GM19397 (cell line): ENCODE measurements around the gene ADAMTS20.
"Not testable (repeated sequence)": the region's sequence is repeated elsewhere in the genome, so short reads cannot be mapped to it uniquely, and the experiment has no call there.

Experiments
- ATAC-seq: cut with Tn5 transposase; IDR thresholded peaks from one replicate; pipeline ENCODE4 v1.9.1; 2021; ENCODE audit warnings: mild to moderate bottlenecking, moderate library complexity; ENCODE audit not compliant: unreplicated experiment

ADAMTS20 gene, protein sequence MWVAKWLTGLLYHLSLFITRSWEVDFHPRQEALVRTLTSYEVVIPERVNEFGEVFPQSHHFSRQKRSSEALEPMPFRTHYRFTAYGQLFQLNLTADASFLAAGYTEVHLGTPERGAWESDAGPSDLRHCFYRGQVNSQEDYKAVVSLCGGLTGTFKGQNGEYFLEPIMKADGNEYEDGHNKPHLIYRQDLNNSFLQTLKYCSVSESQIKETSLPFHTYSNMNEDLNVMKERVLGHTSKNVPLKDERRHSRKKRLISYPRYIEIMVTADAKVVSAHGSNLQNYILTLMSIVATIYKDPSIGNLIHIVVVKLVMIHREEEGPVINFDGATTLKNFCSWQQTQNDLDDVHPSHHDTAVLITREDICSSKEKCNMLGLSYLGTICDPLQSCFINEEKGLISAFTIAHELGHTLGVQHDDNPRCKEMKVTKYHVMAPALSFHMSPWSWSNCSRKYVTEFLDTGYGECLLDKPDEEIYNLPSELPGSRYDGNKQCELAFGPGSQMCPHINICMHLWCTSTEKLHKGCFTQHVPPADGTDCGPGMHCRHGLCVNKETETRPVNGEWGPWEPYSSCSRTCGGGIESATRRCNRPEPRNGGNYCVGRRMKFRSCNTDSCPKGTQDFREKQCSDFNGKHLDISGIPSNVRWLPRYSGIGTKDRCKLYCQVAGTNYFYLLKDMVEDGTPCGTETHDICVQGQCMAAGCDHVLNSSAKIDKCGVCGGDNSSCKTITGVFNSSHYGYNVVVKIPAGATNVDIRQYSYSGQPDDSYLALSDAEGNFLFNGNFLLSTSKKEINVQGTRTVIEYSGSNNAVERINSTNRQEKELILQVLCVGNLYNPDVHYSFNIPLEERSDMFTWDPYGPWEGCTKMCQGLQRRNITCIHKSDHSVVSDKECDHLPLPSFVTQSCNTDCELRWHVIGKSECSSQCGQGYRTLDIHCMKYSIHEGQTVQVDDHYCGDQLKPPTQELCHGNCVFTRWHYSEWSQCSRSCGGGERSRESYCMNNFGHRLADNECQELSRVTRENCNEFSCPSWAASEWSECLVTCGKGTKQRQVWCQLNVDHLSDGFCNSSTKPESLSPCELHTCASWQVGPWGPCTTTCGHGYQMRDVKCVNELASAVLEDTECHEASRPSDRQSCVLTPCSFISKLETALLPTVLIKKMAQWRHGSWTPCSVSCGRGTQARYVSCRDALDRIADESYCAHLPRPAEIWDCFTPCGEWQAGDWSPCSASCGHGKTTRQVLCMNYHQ (N-terminal part only)

GRCh38 chr12:43551971-43552559, at the start of gene ADAMTS20:
Gene ADAMTS20, minus strand, starts transcription at chr12:43552203. Its CDS starts 282 bp downstream, at chr12:43551921.
- no peak for ATAC-seq

DNA sequence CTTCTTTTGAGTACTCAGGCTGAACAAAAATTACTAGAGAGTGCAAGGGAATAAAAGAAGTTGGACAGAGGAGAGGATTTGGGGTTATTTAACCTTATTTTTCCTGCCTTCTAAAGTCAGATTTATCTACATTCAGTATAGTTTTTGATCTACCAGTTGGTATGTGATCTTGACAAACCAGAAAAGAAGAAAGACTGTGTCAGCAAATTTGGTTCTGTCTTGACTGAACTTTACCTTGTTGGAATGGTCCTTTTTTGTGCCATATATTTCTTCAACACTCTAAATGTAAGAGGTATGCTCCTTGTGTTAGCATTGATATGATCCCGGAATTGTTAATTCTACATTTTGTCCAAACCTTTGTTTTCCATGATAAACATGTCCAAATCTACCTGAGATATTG, 47.7 kb upstream of the ADAMTS20 start:
- no peak for ATAC-seq

- no peak for ATAC-seq
Observed at GRCh38 chr12:43599066-43599465, 47.1 kb upstream of the ADAMTS20 start.

DNA sequence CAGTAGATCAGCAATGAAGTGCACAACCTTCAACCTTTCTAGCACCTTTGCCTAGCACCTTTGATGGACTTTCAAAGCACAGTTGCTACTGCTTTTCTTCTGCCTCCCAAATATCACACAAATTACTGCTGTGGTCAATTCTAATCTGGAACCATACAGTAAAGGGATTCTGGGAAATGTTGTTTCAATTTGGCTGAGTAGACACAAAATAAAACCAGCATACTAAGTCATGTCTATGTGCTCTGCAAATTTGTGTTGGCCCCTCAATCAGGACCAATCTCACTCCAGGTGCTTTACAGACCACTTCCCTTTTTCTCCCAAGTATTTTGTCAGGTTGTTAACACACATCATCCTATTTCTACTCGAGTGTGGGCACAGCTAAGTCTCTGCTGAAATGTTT, 38.3 kb upstream of the ADAMTS20 start:
- ATAC-seq: no peak

GRCh38 chr12:43586646-43587245, 34.7 kb upstream of the ADAMTS20 start:
- ATAC-seq: no peak

DNA sequence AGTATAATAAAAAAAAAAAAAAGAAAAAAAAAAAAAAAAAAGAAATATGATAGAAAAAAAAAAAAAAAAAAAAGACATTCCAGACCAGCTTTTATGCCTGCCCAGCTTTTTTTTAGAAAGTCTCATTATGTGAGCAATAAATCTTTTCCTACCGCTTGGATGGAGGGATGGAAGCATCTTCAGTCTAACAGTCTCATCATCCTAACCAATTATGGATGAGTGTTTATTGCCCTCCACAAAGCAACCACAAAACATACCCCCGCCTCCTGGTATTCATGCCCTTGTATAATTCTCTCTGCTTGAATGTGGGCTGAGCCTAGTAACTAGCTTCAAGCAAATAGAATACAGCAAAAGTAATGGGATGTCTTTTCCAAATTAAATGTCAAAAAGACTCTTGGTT, 33.7 kb upstream of the ADAMTS20 start:
- ATAC-seq: no peak

DNA sequence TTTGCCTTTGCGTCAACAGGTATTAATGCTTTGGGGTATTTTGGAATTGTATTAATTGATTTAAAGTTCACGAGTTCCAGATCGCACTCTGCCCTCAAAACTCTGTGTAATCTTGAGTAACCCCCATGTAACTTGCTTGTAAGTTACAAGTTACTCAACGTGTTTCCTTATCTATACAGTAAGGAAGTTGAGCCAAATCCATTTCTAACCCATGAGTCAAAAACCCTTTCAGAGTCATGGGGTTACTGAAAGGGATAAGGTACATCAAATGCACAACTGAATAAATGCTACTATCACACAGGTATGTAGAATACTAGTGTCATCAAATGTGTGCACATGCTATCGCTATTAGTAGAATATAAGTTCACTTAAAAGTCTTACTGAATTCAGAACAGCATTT, 28.6 kb upstream of the ADAMTS20 start:
- ATAC-seq: no peak

DNA sequence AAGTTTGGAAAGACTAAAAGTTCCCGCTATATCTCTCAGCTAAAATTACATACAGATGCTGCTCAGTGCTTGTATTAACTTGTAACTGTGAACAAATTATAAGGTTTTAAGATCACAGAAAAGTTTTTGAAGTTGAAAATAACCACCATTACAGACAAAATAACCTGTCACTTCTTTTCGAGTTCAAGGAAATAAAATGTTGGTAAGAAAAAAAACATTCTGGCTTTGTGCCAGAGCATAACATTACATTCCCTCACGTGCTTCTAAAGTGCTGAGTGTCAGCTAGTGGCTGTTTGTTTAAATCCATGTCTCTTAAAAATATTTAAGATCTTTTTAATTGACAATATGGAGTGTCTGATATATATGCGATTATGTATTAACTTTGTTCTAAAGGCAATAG, 27.2 kb upstream of the ADAMTS20 start:
- no peak for ATAC-seq

DNA sequence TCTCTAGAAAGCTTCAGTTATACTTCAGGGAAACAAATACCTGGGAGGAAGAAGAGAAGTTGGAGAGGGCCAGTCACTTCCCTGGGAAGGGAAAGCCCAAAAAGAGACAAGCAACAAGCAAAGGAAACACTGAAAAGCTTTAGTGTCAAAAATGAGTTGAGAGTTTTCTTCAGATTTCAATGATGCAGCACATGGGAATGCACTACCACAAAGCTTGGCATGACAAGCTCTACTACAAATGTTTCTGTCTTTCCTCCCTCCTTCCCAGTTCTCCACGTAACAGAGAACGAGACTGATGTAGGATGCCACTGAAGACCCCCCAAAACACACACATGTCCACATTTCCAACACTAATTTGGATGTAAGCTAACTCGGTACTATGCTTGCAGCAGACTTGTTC, 26.8 kb upstream of the ADAMTS20 start:
- ATAC-seq: no peak

- ATAC-seq: no peak
Observed at GRCh38 chr12:43577381-43577780, 25.4 kb upstream of the ADAMTS20 start.

DNA sequence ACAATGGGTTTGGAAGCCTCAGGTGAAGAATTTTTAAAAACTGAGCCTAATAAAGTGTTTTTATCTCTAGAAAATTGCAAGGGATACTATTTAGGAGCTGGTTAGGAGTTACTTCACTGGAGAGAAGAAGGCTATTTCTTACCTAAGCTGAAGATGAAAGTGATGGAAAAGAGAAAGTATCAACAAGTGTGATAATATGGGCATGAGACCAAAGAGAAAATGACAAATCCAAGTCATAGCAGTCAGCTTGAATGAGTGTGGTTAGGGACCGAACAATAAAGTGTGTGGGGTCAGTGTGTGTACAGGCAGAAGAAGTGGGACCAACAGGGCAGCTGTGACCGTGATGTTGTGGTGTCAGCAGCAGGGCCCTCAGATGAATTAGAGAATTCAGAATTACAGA, 24.2 kb upstream of the ADAMTS20 start:
- no peak for ATAC-seq

DNA sequence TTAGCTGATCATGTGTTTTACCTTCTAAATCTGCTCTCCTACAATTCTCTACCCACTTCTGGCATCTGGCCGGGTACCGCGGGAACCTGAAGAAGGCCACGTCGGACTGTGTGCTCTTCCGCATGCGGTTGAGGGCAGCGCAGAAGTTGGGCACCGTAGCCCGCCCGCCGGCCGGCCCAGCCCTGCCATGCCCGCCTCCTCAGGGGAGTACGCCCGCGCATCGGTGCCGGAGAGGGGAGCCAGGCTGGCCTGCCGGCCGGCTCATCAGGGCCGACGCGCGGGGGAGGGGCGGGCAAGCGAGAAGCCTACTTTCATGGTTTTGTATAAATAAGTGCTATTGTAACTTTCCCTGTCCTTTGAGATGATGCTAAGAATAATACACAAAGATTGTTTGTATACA, 19.9 kb upstream of the ADAMTS20 start:
- no peak for ATAC-seq

- ATAC-seq: no peak
Observed at GRCh38 chr12:43556057-43556456, 4.1 kb upstream of the ADAMTS20 start.

GRCh38 chr12:43551279-43551970, 578 bp downstream of the ADAMTS20 start:
- no peak for ATAC-seq

- no peak for ATAC-seq
Observed at GRCh38 chr12:43550831-43551271, 1.2 kb downstream of the ADAMTS20 start.

GRCh38 chr12:43544703-43545102, 7.3 kb downstream of the ADAMTS20 start:
- ATAC-seq: no peak

DNA sequence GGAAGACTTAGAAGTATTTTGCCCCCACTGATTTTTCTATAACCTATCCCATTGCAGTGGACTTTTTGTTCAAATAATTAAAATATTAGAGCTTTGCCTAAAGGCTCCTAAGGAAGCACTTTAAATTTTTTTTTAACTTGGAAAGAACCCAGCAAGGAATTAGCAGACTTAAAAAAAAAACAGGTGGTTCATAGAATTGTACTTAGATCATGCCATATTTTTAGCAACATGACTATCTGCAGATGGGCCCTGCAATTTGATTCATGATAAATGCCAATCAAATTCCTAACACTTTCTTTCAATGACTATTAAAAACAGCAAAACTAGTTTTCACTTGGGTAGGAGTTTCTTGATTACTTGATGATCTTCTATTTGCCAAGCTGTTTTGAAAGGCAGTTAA, 11.5 kb downstream of the ADAMTS20 start:
- no peak for ATAC-seq

- not testable (repeated sequence) for ATAC-seq
Observed at GRCh38 chr12:43537675-43538074, 14.3 kb downstream of the ADAMTS20 start.

- ATAC-seq: no peak
Observed at GRCh38 chr12:43516045-43516444, 36.0 kb downstream of the ADAMTS20 start.

- ATAC-seq: no peak
Observed at GRCh38 chr12:43501703-43502102, 50.3 kb downstream of the ADAMTS20 start.
